Effector memory CD8-positive, alpha-beta T cell (primary cell): Measurements from ENCODE around the gene CFDP1.
A peak's percentile ranks its signal among the peaks of the same experiment; 100 is the strongest.

Source experiments
- ATAC-seq: fragments of 150-1000 bp; cut with Tn5 transposase; replicated peaks from 2 replicates; pipeline ENCODE4 v1.10.0; 2021; ENCODE audit warnings: mild to moderate bottlenecking, moderate library complexity
- DNase-seq, 3 experiments: peaks; one replicate each; pipeline ENCODE4 v3.0.0; 2021
- H3K27ac Mint-ChIP-seq, 2 donors: one replicate each; pipeline ENCODE4 v1.8.0; 2022; ENCODE audit warnings: mild to moderate bottlenecking in 2 of 2, mixed read lengths in 2 of 2, moderate library complexity in 2 of 2
- H3K27me3 Mint-ChIP-seq, 2 donors: one replicate each; pipeline ENCODE4 v1.8.0; 2022; ENCODE audit warnings: mixed read lengths in 2 of 2
- H3K36me3 Mint-ChIP-seq: one replicate; pipeline ENCODE4 v1.8.0; 2022; ENCODE audit warnings: mild to moderate bottlenecking, moderate library complexity, mixed read lengths; ENCODE audit not compliant: insufficient read depth
- H3K4me1 Mint-ChIP-seq, 2 donors: one replicate each; pipeline ENCODE4 v1.8.0; 2022; ENCODE audit warnings: low read depth in 2 of 2, mixed read lengths in 2 of 2
- H3K4me3 Mint-ChIP-seq, 2 donors: one replicate each; pipeline ENCODE4 v1.8.0; 2022; ENCODE audit warnings: mild to moderate bottlenecking in 2 of 2, mixed read lengths in 2 of 2, moderate library complexity in 2 of 2
- H3K9me3 Mint-ChIP-seq, 2 donors: one replicate each; pipeline ENCODE4 v1.8.0; 2022; ENCODE audit warnings: mixed read lengths in 2 of 2

The CFDP1 gene

GRCh38 chr16:75364286-75364791 lies 69.0 kb downstream of the CFDP1 start:
- Mint-ChIP-seq H3K36me3 (peaks cover 22% of the 10 kb centered on the region), H3K27ac (no peak overlapping the region), H3K27me3 (no peaks in the 10 kb centered on the region), H3K4me3 (no peak overlapping the region), H3K4me1 (no peaks in the 10 kb centered on the region), H3K9me3 (no peaks in the 10 kb centered on the region)
- DNase-seq (no peak), ATAC-seq (no peak)

GRCh38 chr16:75362846-75363245 lies 70.5 kb downstream of the CFDP1 start:
- Mint-ChIP-seq H3K27ac (no peak overlapping the region), H3K9me3 (no peaks in the 10 kb centered on the region), H3K27me3 (no peaks in the 10 kb centered on the region), H3K4me3 (no peak overlapping the region), H3K4me1 (no peaks in the 10 kb centered on the region), H3K36me3 (peaks cover 22% of the 10 kb centered on the region)
- no peak for DNase-seq
- no peak for ATAC-seq

GRCh38 chr16:75361936-75362335 lies 71.4 kb downstream of the CFDP1 start:
- ATAC-seq = no peak
- Mint-ChIP-seq H3K9me3 (no peaks in the 10 kb centered on the region), H3K27me3 (no peaks in the 10 kb centered on the region), H3K36me3 (peaks cover 18% of the 10 kb centered on the region), H3K4me3 (no peak overlapping the region), H3K27ac (no peak overlapping the region), H3K4me1 (no peaks in the 10 kb centered on the region)
- DNase-seq = no peak

GRCh38 chr16:75354170-75354569 lies 79.1 kb downstream of the CFDP1 start:
- Mint-ChIP-seq H3K4me1 (no peaks in the 10 kb centered on the region), H3K9me3 (no peaks in the 10 kb centered on the region), H3K4me3 (no peak overlapping the region), H3K27me3 (no peaks in the 10 kb centered on the region), H3K27ac (no peak overlapping the region), H3K36me3 (peaks cover 7% of the 10 kb centered on the region)
- DNase-seq (no peak), ATAC-seq (no peak)

- DNase-seq (no peak), ATAC-seq (no peak)
- no peaks in the 10 kb centered on the region for H3K27me3 Mint-ChIP-seq
- no peaks in the 10 kb centered on the region for H3K4me1 Mint-ChIP-seq
- peaks cover 5% of the 10 kb centered on the region for H3K36me3 Mint-ChIP-seq
- H3K27ac Mint-ChIP-seq = no peak overlapping the region
- H3K9me3 Mint-ChIP-seq = no peaks in the 10 kb centered on the region
- no peak overlapping the region for H3K4me3 Mint-ChIP-seq
Observed at GRCh38 chr16:75351183-75351582, 82.1 kb downstream of the CFDP1 start.

GRCh38 chr16:75345711-75346110 lies 87.6 kb downstream of the CFDP1 start:
- ATAC-seq (no peak), DNase-seq (no peak)
- peaks cover 6% of the 10 kb centered on the region for H3K36me3 Mint-ChIP-seq
- no peaks in the 10 kb centered on the region for H3K4me1 Mint-ChIP-seq
- no peaks in the 10 kb centered on the region for H3K9me3 Mint-ChIP-seq
- H3K4me3 Mint-ChIP-seq = no peak overlapping the region
- H3K27me3 Mint-ChIP-seq = no peaks in the 10 kb centered on the region
- H3K27ac Mint-ChIP-seq = no peak overlapping the region

GRCh38 chr16:75343941-75344340 lies 89.4 kb downstream of the CFDP1 start:
- H3K27ac Mint-ChIP-seq = no peak overlapping the region
- ATAC-seq (no peak), DNase-seq (no peak)
- H3K9me3 Mint-ChIP-seq = no peaks in the 10 kb centered on the region
- H3K4me1 Mint-ChIP-seq = no peaks in the 10 kb centered on the region
- H3K36me3 Mint-ChIP-seq = peaks cover 6% of the 10 kb centered on the region
- H3K4me3 Mint-ChIP-seq = no peak overlapping the region
- no peaks in the 10 kb centered on the region for H3K27me3 Mint-ChIP-seq

GRCh38 chr16:75343286-75343685 lies 90.0 kb downstream of the CFDP1 start:
- H3K4me1 Mint-ChIP-seq = no peaks in the 10 kb centered on the region

GRCh38 chr16:75342308-75342811 lies 90.9 kb downstream of the CFDP1 start:
- Mint-ChIP-seq H3K36me3 (peaks cover 6% of the 10 kb centered on the region), H3K27ac (peak overlapping the region in 1 of 2 donors; percentile 56), H3K4me3 (no peak overlapping the region), H3K4me1 (no peaks in the 10 kb centered on the region), H3K27me3 (no peaks in the 10 kb centered on the region), H3K9me3 (no peaks in the 10 kb centered on the region)
- ATAC-seq (no peak), DNase-seq (no peak)

More at GRCh38 chr16:75343286-75343685, 90.0 kb downstream of the CFDP1 start:
- DNase-seq = no peak
- Mint-ChIP-seq H3K4me3 (no peak overlapping the region), H3K27me3 (no peaks in the 10 kb centered on the region), H3K36me3 (peaks cover 6% of the 10 kb centered on the region), H3K9me3 (no peaks in the 10 kb centered on the region), H3K27ac (no peak overlapping the region)
- ATAC-seq = no peak

- Mint-ChIP-seq H3K9me3 (no peaks in the 10 kb centered on the region), H3K27me3 (no peaks in the 10 kb centered on the region), H3K36me3 (peaks cover 6% of the 10 kb centered on the region), H3K4me1 (peaks cover 0 to 4% of the 10 kb centered on the region in 2 donors), H3K4me3 (no peak overlapping the region), H3K27ac (no peak overlapping the region)
- no peak for ATAC-seq
- no peak for DNase-seq
Observed at GRCh38 chr16:75341564-75342307, 91.6 kb downstream of the CFDP1 start.

- Mint-ChIP-seq H3K27ac (no peak overlapping the region), H3K4me1 (peaks cover 0 to 5% of the 10 kb centered on the region in 2 donors), H3K4me3 (no peak overlapping the region), H3K27me3 (no peaks in the 10 kb centered on the region), H3K36me3 (peaks cover 1% of the 10 kb centered on the region), H3K9me3 (no peaks in the 10 kb centered on the region)
- DNase-seq (no peak), ATAC-seq (no peak)
Observed at GRCh38 chr16:75340741-75341491, 92.4 kb downstream of the CFDP1 start.

GRCh38 chr16:75337430-75337829 lies 95.9 kb downstream of the CFDP1 start:
- Mint-ChIP-seq H3K9me3 (no peaks in the 10 kb centered on the region), H3K4me1 (peaks cover 14 to 21% of the 10 kb centered on the region in 2 donors), H3K27ac (no peak overlapping the region), H3K36me3 (peaks cover 8% of the 10 kb centered on the region), H3K4me3 (no peak overlapping the region), H3K27me3 (no peaks in the 10 kb centered on the region)
- DNase-seq (no peak), ATAC-seq (no peak)

- Mint-ChIP-seq H3K27me3 (no peaks in the 10 kb centered on the region), H3K4me3 (no peak overlapping the region), H3K36me3 (peaks cover 8% of the 10 kb centered on the region), H3K27ac (peak overlapping the region in 1 of 2 donors; percentile 11), H3K9me3 (no peaks in the 10 kb centered on the region), H3K4me1 (peaks cover 14 to 21% of the 10 kb centered on the region in 2 donors)
- ATAC-seq (no peak), DNase-seq (no peak)
Observed at GRCh38 chr16:75336521-75336920, 96.8 kb downstream of the CFDP1 start.
